ENCODE results near the gene CDC25C.
"Not testable (repeated sequence)": the region's sequence is repeated elsewhere in the genome, so short reads cannot be mapped to it uniquely, and the experiment has no call there.

The CDC25C gene

GRCh38 chr5:138344887-138345622 lies 13.5 kb upstream of the CDC25C start:
- DNase-seq (ENCODE audit: low read depth), result no peak

GRCh38 chr5:138340008-138340407 lies 8.4 kb upstream of the CDC25C start:
- DNase-seq (ENCODE audit: low read depth), result no peak

GRCh38 chr5:138339464-138339863 lies 7.9 kb upstream of the CDC25C start:
- DNase-seq (ENCODE audit: low read depth), result no peak

GRCh38 chr5:138339091-138339456 lies 7.5 kb upstream of the CDC25C start:
- DNase-seq (ENCODE audit: low read depth), result no peak

GRCh38 chr5:138338411-138339090 lies 6.9 kb upstream of the CDC25C start:
- DNase-seq (ENCODE audit: low read depth), result no peak

- peak; percentile 84 for DNase-seq (ENCODE audit: low read depth)
Measured at GRCh38 chr5:138337685-138338410, 6.2 kb upstream of the CDC25C start, which contains the start of gene FAM53C. Gene FAM53C (plus strand): TSS chr5:138338266. CDS start chr5:138341336, 3,070 bp downstream.

GRCh38 chr5:138336952-138337684 lies 5.5 kb upstream of the CDC25C start:
- no peak for DNase-seq (ENCODE audit: low read depth)

GRCh38 chr5:138334867-138335447 lies 3.4 kb upstream of the CDC25C start:
- no peak for DNase-seq (ENCODE audit: low read depth)

- DNase-seq (ENCODE audit: low read depth), result no peak
Measured at GRCh38 chr5:138330813-138331448, 673 bp downstream of the CDC25C start.

GRCh38 chr5:138318211-138318610 lies 13.4 kb downstream of the CDC25C start:
- not testable (repeated sequence) for DNase-seq (ENCODE audit: low read depth)

GRCh38 chr5:138316355-138316754 lies 15.2 kb downstream of the CDC25C start:
- no peak for DNase-seq (ENCODE audit: low read depth)

GRCh38 chr5:138315751-138316278 lies 15.8 kb downstream of the CDC25C start:
- no peak for DNase-seq (ENCODE audit: low read depth)

GRCh38 chr5:138305797-138306196 lies 25.8 kb downstream of the CDC25C start:
- no peak for DNase-seq (ENCODE audit: low read depth)

GRCh38 chr5:138303372-138303771 lies 28.2 kb downstream of the CDC25C start:
- DNase-seq (ENCODE audit: low read depth), result no peak

GRCh38 chr5:138289296-138289695 lies 42.3 kb downstream of the CDC25C start:
- DNase-seq (ENCODE audit: low read depth), result no peak

GRCh38 chr5:138287246-138287645 lies 44.4 kb downstream of the CDC25C start:
- DNase-seq (ENCODE audit: low read depth), result no peak

- DNase-seq (ENCODE audit: low read depth), result no peak
Measured at GRCh38 chr5:138282920-138283742, 48.5 kb downstream of the CDC25C start.

GRCh38 chr5:138280915-138281314 lies 50.7 kb downstream of the CDC25C start:
- no peak for DNase-seq (ENCODE audit: low read depth)

- no peak for DNase-seq (ENCODE audit: low read depth)
Measured at GRCh38 chr5:138276402-138277054, 55.1 kb downstream of the CDC25C start.

GRCh38 chr5:138275895-138276294 lies 55.7 kb downstream of the CDC25C start:
- DNase-seq (ENCODE audit: low read depth), result no peak

All from stimulated activated CD8-positive, alpha-beta memory T cell treated with anti-CD3 and anti-CD28 coated beads, Interleukin-15, amount 100 ng/mL, for 1 hour (primary cell).